Progenitor cell of endocrine pancreas (in vitro differentiated cells): ENCODE results near the gene HOXD9. TPM values are rescaled to one million over a fixed set of nuclear protein-coding genes. Genes with fewer than 3 reads are reported as not detected.

ENCODE experiments used
- DNase-seq: peaks from one replicate; pipeline ENCODE4 v3.0.0; 2021; ENCODE audit warnings: low spot score; ENCODE audit not compliant: unreplicated experiment
- H3K27ac Mint-ChIP-seq: 2 replicates; pipeline ENCODE4 v1.8.0; 2021; ENCODE audit warnings: mild to moderate bottlenecking, moderate library complexity, mixed read lengths
- H3K27me3 Mint-ChIP-seq: 2 replicates; pipeline ENCODE4 v1.8.0; 2021; ENCODE audit warnings: mixed read lengths
- H3K36me3 Mint-ChIP-seq: 2 replicates; pipeline ENCODE4 v1.8.0; 2022; ENCODE audit warnings: mixed read lengths; ENCODE audit not compliant: insufficient read depth
- H3K4me1 Mint-ChIP-seq: 2 replicates; pipeline ENCODE4 v1.8.0; 2021; ENCODE audit warnings: low read depth, mixed read lengths
- H3K4me3 Mint-ChIP-seq: 2 replicates; pipeline ENCODE4 v1.8.0; 2021; ENCODE audit warnings: low read depth, mild to moderate bottlenecking, moderate library complexity, mixed read lengths
- H3K9me3 Mint-ChIP-seq: 2 replicates; pipeline ENCODE4 v1.8.0; 2021; ENCODE audit warnings: low read depth, mixed read lengths
- CTCF ChIP-seq: fragments of 200-600 bp; sonication (generic); IDR thresholded peaks from one replicate; pipeline ENCODE4 v1.5.0; 2021; ENCODE audit warnings: antibody characterized with exemption, mild to moderate bottlenecking; ENCODE audit not compliant: unreplicated experiment
- total RNA-seq: library from RNA; stranded (reverse); gene quantifications from 2 replicates; pipeline ENCODE4 v1.2.1, GENCODE V29; 2021

HOXD9 gene
- total RNA-seq, 1 donor from 2014 or later, result not detected

- no peak for DNase-seq
- H3K4me3 Mint-ChIP-seq, result no peak overlapping the region
- H3K9me3 Mint-ChIP-seq, result no peaks in the 10 kb centered on the region
- peaks cover 4% of the 10 kb centered on the region for H3K4me1 Mint-ChIP-seq
- TF ChIP-seq CTCF, result no peak
- H3K27me3 Mint-ChIP-seq, result peaks cover 96% of the 10 kb centered on the region
- H3K27ac Mint-ChIP-seq, result no peak overlapping the region
- no peaks in the 10 kb centered on the region for H3K36me3 Mint-ChIP-seq
Measured at GRCh38 chr2:176098366-176099158, 24.0 kb upstream of the HOXD9 start.

GRCh38 chr2:176099159-176099727, 23.3 kb upstream of the HOXD9 start:
- H3K27ac Mint-ChIP-seq, result no peak overlapping the region
- no peak overlapping the region for H3K4me3 Mint-ChIP-seq
- no peaks in the 10 kb centered on the region for H3K9me3 Mint-ChIP-seq
- no peak for DNase-seq
- no peak for TF ChIP-seq CTCF
- H3K4me1 Mint-ChIP-seq, result peaks cover 4% of the 10 kb centered on the region
- peaks cover 96% of the 10 kb centered on the region for H3K27me3 Mint-ChIP-seq
- H3K36me3 Mint-ChIP-seq, result no peaks in the 10 kb centered on the region

- Mint-ChIP-seq H3K27me3 (peaks cover 96% of the 10 kb centered on the region), H3K4me3 (no peak within 1 kb of the TSS), H3K4me1 (peaks cover 4% of the 10 kb centered on the region), H3K36me3 (no peaks in the 10 kb centered on the region), H3K9me3 (no peaks in the 10 kb centered on the region), H3K27ac (no peak within 1 kb of the TSS)
- no peak for TF ChIP-seq CTCF
- no peak for DNase-seq
Measured at GRCh38 chr2:176099728-176100546, 22.6 kb upstream of the HOXD9 start, which contains the start of gene HOXD12. HOXD12 (plus strand) TSS chr2:176099795; CDS start chr2:176099802, 7 bp downstream.

- Mint-ChIP-seq H3K4me1 (peaks cover 4% of the 10 kb centered on the region), H3K27me3 (peaks cover 96% of the 10 kb centered on the region), H3K4me3 (no peak overlapping the region), H3K36me3 (no peaks in the 10 kb centered on the region), H3K9me3 (no peaks in the 10 kb centered on the region), H3K27ac (no peak overlapping the region)
- DNase-seq, result no peak
- TF ChIP-seq CTCF, result no peak
Measured at GRCh38 chr2:176100547-176101140, 21.9 kb upstream of the HOXD9 start.
